A549 (cell line): Measurements from ENCODE around the gene SRCAP. TPM values are rescaled to one million over a fixed set of nuclear protein-coding genes. Genes with fewer than 3 reads are reported as not detected.

Source experiments
- ATAC-seq, 2 experiments: fragments of 200-7000 bp in 1 of 2; fragments of >200 bp in 1 of 2; cut with Nextera tagmentation in 1 of 2; cut with Tn5 transposase in 1 of 2; 3 replicates each; pipeline versions ENCODE4 v1.8.0 to v1.9.1; 2018 to 2020; ENCODE audit warnings: mild to moderate bottlenecking in 1 of 2, moderate library complexity in 1 of 2
- CTCF ChIA-PET: fragments of 300-600 bp; sonication (Branson Sonifier 250); formaldehyde crosslinking; extraction: SDS; loops from one replicate; lab custom pipeline; 2021; ENCODE audit warnings: antibody characterized with exemption, inconsistent platforms; lab: Yijun Ruan, JAX
- POLR2A ChIA-PET: fragments of 350-600 bp; formaldehyde crosslinking; extraction: SDS; loops from one replicate; lab custom pipeline; 2021; ENCODE audit warnings: antibody characterized with exemption, inconsistent platforms; lab: Yijun Ruan, JAX
- DNase-seq, 2 experiments: peaks; one replicate each; pipeline versions ENCODE4 v3.0.0 to v3.0.0-alpha.2; 2011 to 2016; ENCODE audit warnings: low read depth in 1 of 2, low spot score in 1 of 2
- FAIRE-seq: peaks from 2 replicates; lab custom pipeline; 2011; peaks lifted over from hg19 to GRCh38; lab: Jason Lieb, UNC
- H3K27ac ChIP-seq, 2 experiments: fragments of >200 bp; sonication (Bioruptor Twin); formaldehyde crosslinking; 3 replicates each; pipeline ENCODE4 v1.5.1; 2016 to 2017
- H3K4me1 ChIP-seq: fragments of >200 bp; sonication (Bioruptor Twin); formaldehyde crosslinking; 3 replicates; pipeline ENCODE4 v1.6.1; 2016
- H3K4me2 ChIP-seq: fragments of >200 bp; sonication (Bioruptor Twin); formaldehyde crosslinking; 3 replicates; pipeline ENCODE4 v1.6.1; 2016
- H3K4me3 ChIP-seq: fragments of >200 bp; sonication (Bioruptor Twin); formaldehyde crosslinking; 3 replicates; pipeline ENCODE4 v1.5.1; 2016
- H3K9me3 ChIP-seq: fragments of >200 bp; sonication (Bioruptor Twin); formaldehyde crosslinking; 3 replicates; pipeline ENCODE4 v1.6.1; 2016
- ATOH8 ChIP-seq: fragments of 250-450 bp; sonication (Bioruptor Pico); IDR thresholded peaks from 2 replicates; pipeline ENCODE4 v1.5.0; 2020; ENCODE audit warnings: low read depth, mild to moderate bottlenecking, moderate library complexity
- BCL3 ChIP-seq: fragments of >200 bp; sonication (Bioruptor Twin); formaldehyde crosslinking; IDR thresholded peaks from 3 replicates; pipeline ENCODE4 v1.6.1; 2016
- CBX8 ChIP-seq: fragments of 200-600 bp; sonication (generic); IDR thresholded peaks from 2 replicates; pipeline ENCODE4 v1.6.1; 2016
- ELK1 ChIP-seq: fragments of 150-350 bp; IDR thresholded peaks from 2 replicates; pipeline ENCODE4 v1.6.1; 2014; ENCODE audit warnings: low read depth, mild to moderate bottlenecking, low read length
- HEYL ChIP-seq: fragments of 250-450 bp; sonication (Bioruptor Pico); IDR thresholded peaks from 2 replicates; pipeline ENCODE4 v1.8.0; 2021; ENCODE audit warnings: mild to moderate bottlenecking, moderate library complexity
- HMGXB4 ChIP-seq: fragments of 250-450 bp; sonication (Bioruptor Pico); IDR thresholded peaks from 2 replicates; pipeline ENCODE4 v1.5.0; 2021; ENCODE audit warnings: mild to moderate bottlenecking, moderate library complexity, borderline replicate concordance
- JUNB ChIP-seq: fragments of >200 bp; sonication (Bioruptor Twin); formaldehyde crosslinking; IDR thresholded peaks from 2 replicates; pipeline ENCODE4 v1.6.1; 2016
- NFE2L2 ChIP-seq: fragments of 150-350 bp; conservative IDR thresholded peaks from 2 replicates; pipeline ENCODE4 v1.6.1; 2014; ENCODE audit warnings: low read length
- RARB ChIP-seq: fragments of 250-450 bp; sonication (Bioruptor Pico); IDR thresholded peaks from 2 replicates; pipeline ENCODE4 v1.8.0; 2021; ENCODE audit warnings: mild to moderate bottlenecking, moderate library complexity
- RNF2 ChIP-seq: fragments of 200-600 bp; sonication (generic); IDR thresholded peaks from 2 replicates; pipeline ENCODE4 v1.6.1; 2016; ENCODE audit warnings: low read depth, mild to moderate bottlenecking, antibody characterized with exemption, moderate library complexity, borderline replicate concordance
- TP53 ChIP-seq: fragments of 250-450 bp; sonication (Bioruptor Pico); IDR thresholded peaks from 2 replicates; pipeline ENCODE4 v1.5.0; 2021; ENCODE audit warnings: mild to moderate bottlenecking, moderate library complexity
- USF2 ChIP-seq: fragments of 450-650 bp; IDR thresholded peaks from 2 replicates; pipeline ENCODE4 v1.6.1; 2014; ENCODE audit warnings: antibody characterized with exemption
- ZFP36 ChIP-seq: fragments of 450-650 bp; IDR thresholded peaks from 2 replicates; pipeline ENCODE4 v1.6.1; 2014; ENCODE audit warnings: borderline replicate concordance; ENCODE audit not compliant: partially characterized antibody
- ZNF302 ChIP-seq: fragments of 250-450 bp; sonication (Bioruptor Pico); IDR thresholded peaks from 2 replicates; pipeline ENCODE4 v1.9.0; 2021; ENCODE audit warnings: inconsistent platforms, mild to moderate bottlenecking, moderate library complexity
- ZSCAN20 ChIP-seq: fragments of 250-450 bp; sonication (Bioruptor Pico); IDR thresholded peaks from 2 replicates; pipeline ENCODE4 v1.8.0; 2022; ENCODE audit warnings: mild to moderate bottlenecking, moderate library complexity
- WGBS: methylation state at CpG from one replicate; pipeline ENCODE4 v1.1.6; 2017; ENCODE audit errors: missing lambda C conversion rate; 5-methylcytosine and 5-hydroxymethylcytosine counted together
- polyA plus RNA-seq, 4 experiments: library from polyadenylated mRNA; depleted of rRNA in 3 of 4; stranded (reverse); fragments of >200 nt; fragmentation: RNase III in 1 of 4; extraction: RNeasy Plus Mini Kit Qiagen cat#74134 plus additional on column Dnase treatment in 1 of 4; gene quantifications; 2 replicates in 3 of 4; 3 replicates in 1 of 4; pipeline ENCODE4 v1.2.3, GENCODE V29; 2011 to 2017
- TF ChIP-seq, protein P1 (sequence below): fragments of >200 bp; sonication (Bioruptor Twin); formaldehyde crosslinking; IDR thresholded peaks from 2 replicates; pipeline ENCODE4 v1.6.1; 2016

Gene SRCAP
- polyA plus RNA-seq, 2 of the 4 experiments (the other 2 are of a cell fraction) = 6.2 to 19.9 TPM

DNA sequence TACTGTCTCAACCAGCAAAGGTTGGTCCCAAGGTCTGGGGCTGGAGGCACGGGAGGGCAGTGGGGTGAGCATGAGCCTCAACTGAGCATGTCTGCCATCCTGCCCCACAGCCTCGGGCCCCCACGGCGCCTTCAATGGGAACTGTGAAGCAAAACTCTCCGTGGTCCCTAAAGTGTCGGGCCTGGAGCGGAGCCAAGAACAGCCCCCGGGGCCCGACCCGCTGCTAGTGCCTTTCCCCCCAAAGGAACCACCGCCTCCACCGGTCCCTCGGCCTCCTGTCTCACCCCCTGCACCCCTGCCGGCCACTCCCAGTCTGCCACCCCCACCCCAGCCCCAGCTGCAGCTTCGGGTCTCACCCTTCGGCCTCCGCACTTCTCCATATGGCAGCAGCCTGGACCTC lies 36.5 kb upstream of the SRCAP start:
- CTCF ChIA-PET = interaction anchor here (1.8 kb wide), 1 partner anchor 10 kb away, joined by 6 read pairs; no protein-coding TSS in a partner anchor
- POLR2A ChIA-PET = no interaction called here
- DNase-seq = no peak
- H3K4me3 ChIP-seq = no peak overlapping the region
- TF ChIP-seq JUNB (no peak), HEYL (no peak), HMGXB4 (CRISPR knock-in tag) (no peak), RNF2 (no peak), BCL3 (no peak), ZNF302 (no peak), ATOH8 (CRISPR knock-in tag) (no peak), ELK1 (no peak)
- TF ChIP-seq, all 56 proteins: peak for 0
- no peak for ATAC-seq
- Histone ChIP-seq H3K9me3 (no peaks in the 10 kb centered on the region), H3K4me2 (no peak overlapping the region), H3K4me1 (peaks cover 14% of the 10 kb centered on the region), H3K27ac (no peak overlapping the region)
- no peak for FAIRE-seq
- 91% methylated on average over 11 of the region's 17 CpGs for WGBS

- CTCF ChIA-PET = interaction anchor here (0.8 to 3.2 kb wide), 5 partner anchors 11 to 254 kb away, joined by 3 to 21 read pairs (median 5); partner anchors contain the start of gene PRR14
- no peaks in the 10 kb centered on the region for H3K9me3 ChIP-seq
- FAIRE-seq (no peak), DNase-seq (no peak), ATAC-seq (no peak)
- no peak overlapping the region for H3K4me3 ChIP-seq
- peaks cover 14% of the 10 kb centered on the region for H3K4me1 ChIP-seq
- TF ChIP-seq ZFP36 (peak; percentile 24), CBX8 (no peak), BCL3 (no peak), NFE2L2 (no peak), ZSCAN20 (no peak), JUNB (no peak)
- TF ChIP-seq, protein P1, sequence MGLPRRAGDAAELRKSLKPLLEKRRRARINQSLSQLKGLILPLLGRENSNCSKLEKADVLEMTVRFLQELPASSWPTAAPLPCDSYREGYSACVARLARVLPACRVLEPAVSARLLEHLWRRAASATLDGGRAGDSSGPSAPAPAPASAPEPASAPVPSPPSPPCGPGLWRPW = no peak
- H3K4me2 ChIP-seq = no peak overlapping the region
- POLR2A ChIA-PET = no interaction called here
- WGBS = 83% methylated on average over 8 of the region's 8 CpGs
- no peak overlapping the region for H3K27ac ChIP-seq
These were observed 35.9 kb upstream of the SRCAP start for GRCh38 chr16:30663038-30663437.

DNA sequence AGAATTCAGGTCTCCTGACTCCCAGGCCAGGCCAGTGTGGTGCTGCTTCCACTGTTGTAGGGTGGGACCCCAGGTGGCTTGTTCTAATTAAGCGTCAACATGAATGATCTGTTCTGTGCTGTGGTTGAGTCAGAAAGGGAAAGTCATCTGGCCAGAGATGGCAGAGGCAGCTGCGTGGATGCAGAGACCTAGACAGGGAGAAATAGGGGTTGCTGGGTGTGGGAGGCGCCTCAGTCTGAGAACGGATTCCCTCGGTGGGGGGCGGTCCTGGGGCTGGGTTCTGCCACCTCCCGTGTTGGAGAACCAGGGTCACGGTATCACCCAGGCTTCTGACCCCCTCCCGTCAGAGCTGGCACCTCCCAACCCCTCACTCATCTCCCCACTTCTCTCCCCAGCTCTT lies 35.2 kb upstream of the SRCAP start:
- no peak for FAIRE-seq
- TF ChIP-seq RARB (CRISPR knock-in tag) (no peak), RNF2 (no peak), TP53 (CRISPR knock-in tag) (no peak), USF2 (no peak)
- TF ChIP-seq, protein P1 = no peak
- no peak for ATAC-seq

More for the DNA sequence above, 35.2 kb upstream of the SRCAP start:
- Histone ChIP-seq H3K27ac (no peak overlapping the region), H3K9me3 (no peaks in the 10 kb centered on the region), H3K4me1 (peaks cover 14% of the 10 kb centered on the region), H3K4me3 (no peak overlapping the region), H3K4me2 (no peak overlapping the region)
- no peak for DNase-seq
- 93% methylated on average over 9 of the region's 9 CpGs for WGBS
- ChIA-PET POLR2A (interaction anchor here (0.6 kb wide), 1 partner anchor 113 kb away, joined by 8 read pairs; no protein-coding TSS in a partner anchor), CTCF (interaction anchor here (0.6 to 3.2 kb wide), 7 partner anchors 11 to 255 kb away, joined by 3 to 21 read pairs (median 4); partner anchors contain the start of genes DCTPP1 and PRR14)
